GM19351 (cell line): ENCODE results near the gene AGAP1.

ENCODE experiments used
- ATAC-seq: cut with Tn5 transposase; IDR thresholded peaks from one replicate; pipeline ENCODE4 v1.9.1; 2021; ENCODE audit warnings: mild to moderate bottlenecking, moderate library complexity; ENCODE audit not compliant: unreplicated experiment

The AGAP1 gene

GRCh38 chr2:235530735-235531134, 36.9 kb downstream of the AGAP1 start:
- ATAC-seq: no peak

GRCh38 chr2:235532307-235532706, 38.5 kb downstream of the AGAP1 start:
- ATAC-seq: no peak

DNA sequence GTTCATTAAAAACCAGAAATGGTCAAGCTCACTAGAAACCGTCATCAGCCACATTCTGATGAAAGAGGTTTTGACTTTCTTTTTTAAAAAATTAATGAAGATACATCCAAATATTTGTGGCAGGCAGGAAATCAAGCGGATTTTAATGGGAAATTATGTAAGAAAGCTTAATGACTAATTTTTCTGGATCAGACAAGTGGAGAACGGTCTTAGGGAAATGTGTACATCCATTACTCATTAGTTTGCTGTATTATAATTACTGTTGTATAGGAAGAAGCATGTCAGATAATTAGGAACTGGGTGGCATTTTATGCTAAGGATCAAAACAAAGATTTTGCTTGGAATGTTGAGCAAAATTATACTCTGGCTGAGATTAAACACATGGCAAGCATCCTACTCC, 39.4 kb downstream of the AGAP1 start:
- ATAC-seq: no peak

GRCh38 chr2:235533616-235534385, 40.0 kb downstream of the AGAP1 start:
- ATAC-seq: no peak

DNA sequence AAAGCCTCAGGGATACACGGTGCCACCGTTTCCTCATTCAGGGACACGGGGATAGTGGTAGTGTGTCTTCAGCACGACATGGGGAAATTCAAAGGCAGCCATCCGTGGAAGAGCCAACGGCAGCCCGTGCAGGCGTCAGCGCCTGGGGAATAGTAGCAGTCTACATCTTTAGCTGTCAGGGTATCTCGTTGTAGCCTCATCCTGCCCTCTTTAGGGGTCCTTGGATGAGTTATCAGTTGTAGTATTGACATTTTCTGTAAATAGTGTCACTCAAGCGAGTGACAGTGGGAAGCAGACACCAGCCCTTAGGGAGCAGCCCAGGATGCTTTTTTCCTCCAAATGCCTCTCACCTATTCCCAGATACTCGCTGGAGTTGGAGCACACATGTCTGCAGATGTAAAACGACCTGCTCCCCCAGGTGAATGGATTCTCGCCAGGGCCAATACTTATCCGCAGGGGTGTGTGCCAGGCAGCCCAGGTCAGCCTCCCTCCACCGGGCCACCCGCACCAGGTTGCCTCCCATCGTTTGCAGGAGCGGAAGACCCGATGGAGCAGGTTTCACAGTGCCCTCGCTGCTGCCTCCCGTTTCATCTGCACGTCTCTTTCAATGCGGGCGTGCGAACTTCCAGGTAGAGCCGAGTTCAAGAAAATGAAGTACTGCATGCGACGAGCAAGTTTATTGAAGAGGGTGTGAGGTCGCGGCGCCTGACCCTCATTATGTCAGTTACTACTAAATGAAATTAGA, 41.0 kb downstream of the AGAP1 start:
- no peak for ATAC-seq

DNA sequence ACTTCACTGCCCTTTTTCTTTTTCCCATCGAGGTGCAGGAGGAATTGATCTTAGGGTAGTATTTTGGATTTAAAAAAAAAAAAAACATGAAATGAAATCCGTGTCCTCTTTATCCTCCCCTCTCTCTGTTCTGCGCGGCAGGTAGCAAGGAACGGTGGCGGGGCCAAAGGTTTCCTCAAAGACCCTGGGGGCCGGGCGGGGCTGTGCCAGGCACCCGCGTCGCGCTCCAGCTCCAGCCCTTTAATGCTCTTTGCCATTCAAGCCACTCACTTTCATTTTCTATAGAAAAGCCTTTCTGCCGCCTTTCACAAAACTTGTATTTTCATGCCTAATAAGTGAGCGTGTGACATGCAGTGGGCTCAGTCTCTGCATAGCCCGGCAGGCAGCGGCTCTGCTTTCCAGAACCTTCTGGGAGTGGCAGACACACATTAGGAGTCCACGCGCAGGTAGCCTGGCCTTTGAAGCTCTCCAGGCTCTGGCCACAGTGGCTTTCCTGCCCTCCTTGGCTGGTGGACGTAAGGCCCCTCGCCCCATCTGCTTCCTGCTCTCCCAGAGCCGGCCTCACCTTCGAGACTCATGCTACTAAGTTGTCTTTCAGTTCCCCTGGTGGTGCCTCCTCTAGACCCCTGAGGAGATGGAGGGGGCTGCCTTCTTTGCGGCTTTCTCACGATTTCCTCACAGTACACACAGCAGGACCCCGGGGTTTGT, 41.7 kb downstream of the AGAP1 start:
- no peak for ATAC-seq

DNA sequence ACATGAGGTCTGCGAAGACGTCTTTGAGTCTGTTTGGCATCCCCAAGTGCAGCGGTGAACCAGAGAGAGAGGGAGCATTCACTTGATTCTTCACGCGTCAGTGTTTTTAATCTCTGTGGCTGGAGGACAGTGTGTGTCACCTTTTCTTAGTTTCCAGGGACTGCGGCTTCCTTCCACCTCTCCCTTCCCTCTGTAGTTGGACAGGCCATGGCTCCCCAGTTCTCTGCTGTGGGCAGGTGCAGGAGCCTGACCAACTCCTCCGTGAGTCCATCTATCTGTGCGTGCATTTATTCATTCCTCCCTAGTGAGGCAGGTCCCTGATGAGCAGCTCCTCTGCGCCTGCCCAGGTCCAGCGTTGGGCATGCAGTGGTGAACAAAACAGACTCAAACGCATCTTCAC, 42.9 kb downstream of the AGAP1 start:
- ATAC-seq: no peak

GRCh38 chr2:235537186-235537585, 43.3 kb downstream of the AGAP1 start:
- no peak for ATAC-seq

- no peak for ATAC-seq
Observed at GRCh38 chr2:235537587-235537986, 43.7 kb downstream of the AGAP1 start.

DNA sequence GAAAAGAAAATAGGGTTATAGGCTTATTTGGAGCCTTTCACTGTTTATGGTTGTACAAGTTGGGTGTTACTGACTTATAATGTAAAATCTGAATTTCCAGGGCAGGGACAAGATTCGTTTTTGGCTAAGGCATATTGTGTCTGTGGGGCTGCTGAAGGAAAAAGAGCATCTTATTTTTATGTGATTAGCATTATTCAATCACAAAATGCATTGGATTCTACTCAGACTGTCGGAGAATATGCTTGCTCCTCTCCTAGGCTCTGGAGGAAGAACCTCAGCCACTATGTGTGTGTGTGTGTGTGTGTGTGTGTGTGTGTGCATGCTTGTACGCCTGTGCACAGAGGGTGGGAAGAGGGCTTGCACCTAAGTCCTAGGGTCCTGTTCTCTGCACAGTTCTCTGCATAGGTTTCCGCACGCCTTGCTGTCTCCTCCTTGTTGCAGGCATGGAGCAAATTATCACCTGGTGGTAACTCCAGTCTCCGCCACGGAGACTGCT, 44.3 kb downstream of the AGAP1 start:
- ATAC-seq: no peak

DNA sequence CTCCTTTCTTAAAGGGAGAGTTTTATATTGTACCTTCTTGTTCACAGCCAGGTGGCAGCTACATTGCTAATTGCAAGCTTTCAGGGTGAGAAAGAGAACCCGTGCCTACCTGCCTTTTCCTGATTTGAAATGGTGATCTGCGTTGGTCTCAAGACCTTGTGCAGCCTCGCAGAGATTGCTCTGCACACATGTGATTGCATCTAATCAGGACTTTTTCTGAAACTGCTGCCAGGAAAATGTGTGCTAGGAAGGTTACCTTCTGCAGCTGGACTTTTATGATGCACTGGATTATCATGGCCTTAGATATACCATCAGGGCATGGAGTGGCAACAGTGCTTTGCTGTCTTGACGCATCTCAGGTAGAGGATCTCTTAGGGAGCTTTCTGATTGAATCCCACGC, 45.1 kb downstream of the AGAP1 start:
- no peak for ATAC-seq

DNA sequence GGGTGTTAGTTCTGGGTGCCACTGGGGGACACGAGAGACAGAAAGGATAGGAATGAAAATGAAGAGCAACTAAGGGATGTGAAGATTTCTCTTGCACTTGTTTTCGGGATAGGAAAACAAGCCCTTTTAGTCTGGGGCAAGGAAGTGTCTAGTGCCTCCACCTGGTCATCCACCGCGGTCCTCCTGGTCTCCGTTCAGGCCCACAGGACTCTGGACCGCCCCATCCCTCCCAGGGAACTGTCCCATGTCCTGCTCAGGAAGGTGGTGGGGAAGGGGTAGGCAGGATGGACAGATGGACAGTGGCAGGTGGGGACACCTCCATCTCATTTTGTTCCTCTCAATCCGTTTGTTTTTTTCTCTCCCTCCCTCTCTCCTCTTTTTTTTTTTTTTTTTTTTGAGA, 45.9 kb downstream of the AGAP1 start:
- ATAC-seq: no peak

- no peak for ATAC-seq
Observed at GRCh38 chr2:235541016-235541415, 47.2 kb downstream of the AGAP1 start.

DNA sequence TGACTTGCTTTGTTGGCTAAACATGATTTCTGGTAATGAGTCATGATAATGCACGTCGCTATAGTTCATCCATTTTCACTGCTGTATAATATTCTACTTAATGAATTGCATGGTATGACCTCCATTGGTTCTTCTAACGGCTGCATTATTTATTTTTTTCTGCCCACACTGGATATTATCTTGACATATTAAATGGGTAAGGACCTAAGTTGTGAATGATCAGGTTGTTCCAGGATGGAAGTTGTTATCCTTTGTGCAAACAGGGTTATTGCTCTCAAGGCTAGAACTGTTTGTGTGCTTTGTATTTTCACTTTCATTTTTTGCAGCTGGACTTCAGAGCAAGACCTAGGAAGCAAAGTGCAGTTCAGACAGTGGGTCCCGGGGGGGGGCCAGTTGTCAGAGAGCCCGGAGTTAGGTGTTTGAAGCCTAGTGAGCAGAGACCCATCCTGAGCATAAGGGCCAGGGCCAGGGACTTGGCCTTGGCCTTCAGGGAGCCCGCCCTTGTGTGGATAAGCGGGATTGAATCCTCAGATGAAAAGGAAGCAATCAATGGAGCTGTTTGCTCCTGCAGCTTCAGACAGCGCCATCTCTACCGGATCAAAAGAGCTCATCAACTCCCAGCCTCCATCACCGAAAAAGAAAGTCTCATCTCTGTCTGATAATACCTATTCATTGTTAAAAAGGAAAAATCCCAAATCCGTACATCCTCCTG, 48.2 kb downstream of the AGAP1 start:
- no peak for ATAC-seq

DNA sequence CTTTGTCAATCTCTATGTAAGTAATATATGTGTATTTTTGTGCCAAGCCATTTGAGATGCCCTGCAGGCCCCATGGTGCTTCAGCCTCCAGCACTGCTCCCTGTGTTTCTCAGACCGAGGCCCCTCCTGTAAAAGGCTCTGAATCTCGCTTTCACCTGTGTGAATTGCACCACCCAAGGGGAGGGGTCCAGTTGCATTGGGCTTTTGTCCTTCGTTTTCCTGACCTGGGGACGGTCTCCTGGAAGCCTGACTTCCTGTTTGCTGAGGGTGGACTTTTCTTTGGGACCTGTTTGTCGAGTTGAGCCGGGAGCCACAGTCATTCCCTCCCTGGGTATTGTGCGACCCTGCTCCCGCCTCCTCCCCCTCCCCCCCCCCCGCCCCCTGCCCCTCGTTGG, 48.9 kb downstream of the AGAP1 start:
- ATAC-seq: no peak

GRCh38 chr2:235543128-235543750, 49.4 kb downstream of the AGAP1 start:
- no peak for ATAC-seq

- no peak for ATAC-seq
Observed at GRCh38 chr2:235543851-235544688, 50.2 kb downstream of the AGAP1 start.

GRCh38 chr2:235544689-235544969, 50.8 kb downstream of the AGAP1 start:
- ATAC-seq: no peak

DNA sequence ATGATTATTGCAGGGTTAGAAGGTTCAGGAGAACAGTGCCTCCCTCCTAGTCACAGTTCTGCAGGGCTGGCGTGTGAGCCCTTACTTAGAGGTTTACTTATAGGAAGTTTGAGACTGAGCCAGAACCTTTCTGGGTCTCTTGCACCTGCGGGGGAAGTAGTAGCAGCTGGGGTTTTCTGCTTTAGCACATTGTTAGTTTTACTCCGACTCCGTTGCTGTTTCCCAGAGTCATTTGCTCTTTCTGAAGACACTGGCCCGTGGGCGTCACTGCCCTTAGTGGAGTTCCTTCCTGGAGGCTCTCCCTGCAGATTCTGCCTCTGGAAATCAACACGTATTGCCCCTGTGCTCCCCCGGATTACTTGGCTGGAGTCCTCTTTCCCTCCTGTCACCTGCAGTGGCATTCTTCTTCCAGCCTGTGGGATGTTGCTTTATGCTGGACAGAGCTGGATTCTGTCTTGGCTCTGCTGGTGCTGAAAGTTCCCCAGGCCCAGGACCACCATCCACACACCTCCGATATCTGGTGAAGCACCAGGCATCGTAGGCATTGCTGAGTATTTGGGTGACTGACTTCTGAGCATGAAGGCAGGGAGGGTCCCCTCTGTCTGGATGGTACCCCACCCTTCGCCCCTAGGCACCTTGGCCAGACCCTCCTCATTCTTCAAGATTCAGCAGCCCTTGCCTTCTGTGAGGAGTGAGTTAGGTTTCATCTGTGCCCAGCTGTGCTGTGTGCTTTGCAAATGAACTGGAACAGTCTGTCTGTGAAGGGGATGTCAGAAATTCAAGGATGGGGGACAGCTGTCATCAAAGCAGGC, 51.7 kb downstream of the AGAP1 start:
- ATAC-seq: no peak
